D341Med (cell line): ENCODE results near the gene QPCT.
"Not testable (repeated sequence)": the region's sequence is repeated elsewhere in the genome, so short reads cannot be mapped to it uniquely, and the experiment has no call there.

ENCODE experiments used
- DNase-seq: peaks from one replicate; pipeline ENCODE4 v3.0.0; 2012; ENCODE audit warnings: low spot score

Gene QPCT

GRCh38 chr2:37391711-37392110 lies 47.3 kb downstream of the QPCT start:
- DNase-seq, result no peak

DNA sequence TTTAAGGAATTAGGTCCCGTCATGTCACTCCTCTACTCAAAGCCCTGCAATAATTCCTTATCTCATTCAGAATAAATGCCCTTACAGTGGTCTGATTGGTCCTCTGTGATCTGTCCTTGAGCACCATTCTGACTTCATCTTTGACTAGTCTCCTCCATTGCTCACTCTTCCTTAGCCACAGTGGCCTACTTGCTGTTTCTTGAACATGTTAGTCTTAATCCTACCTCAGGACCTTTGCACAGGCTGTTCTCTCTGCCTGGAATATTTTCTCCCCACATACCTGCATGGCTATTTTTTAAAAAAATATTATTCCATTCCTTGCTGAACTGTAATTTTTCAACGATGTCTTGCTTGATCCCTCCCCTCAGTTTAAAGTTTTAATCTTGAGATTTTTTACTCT lies 48.0 kb downstream of the QPCT start:
- DNase-seq, result no peak

DNA sequence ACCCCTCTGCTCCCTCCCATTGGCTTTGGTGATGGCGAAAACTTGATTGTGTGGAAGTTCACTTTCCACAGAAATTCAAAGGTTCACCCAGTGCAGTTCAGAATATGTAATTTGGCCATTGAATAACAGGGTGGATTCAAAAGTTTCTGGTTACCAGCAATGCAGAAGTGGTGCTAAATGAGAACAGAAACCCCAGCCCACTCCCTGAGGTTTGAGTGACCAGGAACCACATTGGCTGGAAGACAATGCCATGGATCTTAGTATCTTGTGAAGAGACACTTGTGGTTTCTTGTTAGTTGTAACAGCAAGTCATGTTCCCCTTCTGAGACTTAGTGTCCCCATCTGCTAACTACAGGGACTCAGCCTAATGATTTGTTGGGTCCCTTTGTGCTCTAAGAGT lies 49.8 kb downstream of the QPCT start:
- no peak for DNase-seq

GRCh38 chr2:37394796-37395555 lies 50.5 kb downstream of the QPCT start:
- no peak for DNase-seq

DNA sequence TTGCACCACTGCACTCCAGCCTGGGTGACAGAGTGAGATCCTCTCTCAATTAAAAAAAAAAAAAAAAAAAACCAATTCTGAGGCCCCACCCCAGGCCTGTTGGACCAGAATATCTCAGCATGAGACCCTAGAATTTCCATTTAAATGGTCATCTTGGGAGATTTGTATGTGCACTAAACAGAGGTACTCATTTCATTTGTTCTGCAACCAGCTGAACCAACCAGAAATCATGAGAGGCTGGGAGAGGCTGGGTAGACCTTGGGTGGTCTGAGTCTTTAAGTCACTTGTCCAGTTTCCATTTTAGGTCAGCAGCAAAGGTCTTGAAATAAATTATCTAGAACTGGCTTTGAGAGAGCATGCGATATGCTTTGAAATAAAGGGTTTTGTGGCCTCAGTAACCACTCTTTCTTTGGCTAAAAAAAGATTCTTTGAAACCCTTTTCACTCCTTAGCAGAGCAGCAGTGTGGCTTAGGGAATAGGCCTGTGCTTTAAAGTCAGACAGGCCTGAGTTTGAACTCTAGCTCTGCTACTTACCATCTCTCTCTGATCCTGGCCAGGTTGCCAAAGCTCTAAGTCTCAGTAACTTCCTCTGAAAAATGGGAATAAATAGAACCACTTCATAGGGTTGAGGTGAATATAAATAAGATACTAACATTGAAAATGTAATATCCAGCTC lies 52.6 kb downstream of the QPCT start:
- DNase-seq, result no peak

GRCh38 chr2:37398990-37399389 lies 54.6 kb downstream of the QPCT start:
- no peak for DNase-seq

- DNase-seq, result no peak
Measured at GRCh38 chr2:37400041-37400440, 55.6 kb downstream of the QPCT start.

DNA sequence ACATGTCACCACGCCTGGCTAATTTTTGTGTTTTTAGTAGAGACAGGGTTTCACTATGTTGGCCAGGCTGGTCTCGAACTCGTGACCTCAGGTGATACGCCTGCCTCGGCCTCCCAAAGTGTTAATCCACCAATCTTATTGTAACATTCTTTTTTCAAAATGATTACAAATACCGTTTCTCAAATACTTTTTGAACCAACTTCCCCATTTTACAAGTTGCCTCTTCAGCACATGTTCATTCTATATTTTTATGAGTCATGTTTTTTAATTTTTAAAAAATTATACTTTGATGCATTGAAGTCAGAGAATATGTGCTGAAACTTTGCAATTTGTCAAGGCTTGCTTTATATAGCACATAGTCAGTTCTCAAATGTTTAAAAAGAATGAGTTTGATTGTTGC lies 58.2 kb downstream of the QPCT start:
- no peak for DNase-seq

- no peak for DNase-seq
Measured at GRCh38 chr2:37405781-37406180, 61.4 kb downstream of the QPCT start.

DNA sequence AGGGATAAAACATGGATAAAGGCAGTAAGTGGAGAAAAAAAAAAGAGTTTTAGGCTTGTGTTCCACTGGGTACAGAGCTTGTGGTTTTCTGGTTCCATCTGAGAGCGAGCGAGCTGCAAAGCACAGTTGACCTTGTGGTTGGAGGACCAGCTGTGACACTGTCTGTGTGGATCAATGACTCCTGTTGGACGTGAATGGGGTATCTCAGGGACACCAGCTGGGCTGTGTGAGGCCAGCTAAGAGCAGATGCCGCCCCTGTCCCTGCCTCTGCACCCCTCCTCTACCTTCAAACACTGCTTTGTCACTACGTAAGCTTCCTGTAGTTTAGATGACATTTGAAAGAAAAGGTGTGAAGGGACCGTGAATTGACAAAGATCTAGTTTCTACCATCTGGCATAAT lies 67.8 kb downstream of the QPCT start:
- DNase-seq, result no peak

DNA sequence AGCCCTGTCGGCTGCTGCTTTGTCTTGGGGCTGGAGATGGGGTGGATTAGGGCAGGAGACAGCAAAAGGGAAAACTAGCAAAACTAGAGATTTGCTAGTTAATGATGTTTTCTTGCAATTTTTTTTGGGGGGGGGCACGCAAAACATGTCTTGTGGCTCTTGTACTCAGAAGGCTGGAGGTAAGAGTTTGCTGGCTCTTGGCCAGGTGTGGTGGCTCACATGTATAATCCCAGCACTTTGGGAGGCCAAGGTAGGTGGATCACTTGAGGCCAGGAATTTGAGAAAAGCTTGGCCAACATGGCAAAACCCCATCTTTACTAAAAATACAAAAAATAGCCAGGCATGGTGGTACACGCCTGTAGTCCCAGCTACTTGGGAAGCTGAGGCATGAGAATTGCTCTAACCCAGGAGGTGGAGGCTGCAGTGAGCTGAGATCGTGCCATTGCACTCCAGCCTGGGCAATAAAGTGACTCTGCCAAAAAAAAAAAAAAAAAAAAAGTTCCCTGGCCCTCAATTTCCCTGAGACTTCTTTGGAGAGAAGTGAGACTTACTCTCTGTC lies 69.6 kb downstream of the QPCT start:
- DNase-seq, result not testable (repeated sequence)

DNA sequence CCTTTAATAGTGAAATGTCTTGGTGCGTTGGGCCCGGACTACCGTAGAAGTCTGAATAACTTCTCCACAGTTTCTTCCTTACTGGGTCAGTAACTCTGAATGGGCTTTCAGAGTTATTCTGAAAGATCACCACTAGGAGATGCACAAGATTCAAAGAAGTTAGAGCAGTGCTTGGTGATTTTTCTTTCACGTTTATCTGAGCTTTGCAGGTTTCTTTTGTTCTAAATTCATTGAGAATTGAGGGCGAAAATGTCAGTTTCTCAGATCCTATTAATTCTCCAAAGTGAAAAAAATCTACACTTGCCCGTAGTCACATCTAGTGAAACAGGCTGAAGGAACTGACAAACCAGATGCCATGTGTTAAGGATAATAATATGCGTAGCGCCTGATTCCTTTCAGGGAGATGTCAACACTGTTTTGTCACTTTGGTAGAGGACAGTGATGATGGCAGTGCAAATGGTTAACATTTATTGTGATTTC lies 70.1 kb downstream of the QPCT start:
- DNase-seq, result peak; percentile 48

DNA sequence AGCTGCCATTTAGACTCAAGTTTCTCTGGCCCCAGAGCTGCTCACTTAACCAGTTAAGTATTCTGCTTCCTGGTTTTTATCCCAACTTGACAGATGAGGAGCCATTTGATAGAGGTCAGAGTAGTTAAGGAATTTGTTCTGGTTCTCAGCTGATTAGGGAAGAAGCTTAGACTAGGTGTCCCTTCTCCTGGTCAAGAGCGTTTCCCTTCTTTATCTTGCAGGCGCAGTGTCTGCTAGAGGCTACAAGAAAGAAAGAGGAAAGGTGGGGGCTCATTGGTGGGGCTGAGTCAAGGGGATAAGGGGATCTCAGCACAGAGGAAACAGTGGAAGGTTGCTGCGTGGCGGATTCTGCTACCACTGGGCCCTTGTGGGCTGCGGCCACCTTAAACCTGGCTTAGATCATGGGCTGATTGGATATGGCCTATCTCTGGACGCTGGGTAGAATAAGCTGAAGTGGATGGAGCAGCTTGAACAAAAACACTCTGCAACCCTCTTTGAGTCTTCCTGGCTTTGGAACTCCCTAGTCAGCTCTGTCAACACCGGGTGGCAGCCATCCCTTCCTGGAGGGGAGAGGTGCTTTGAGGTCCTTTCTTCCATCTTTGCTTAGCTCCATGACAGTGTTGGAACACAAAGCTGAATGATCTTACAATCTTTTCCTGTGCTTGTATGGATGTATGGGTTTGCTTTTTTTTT lies 70.8 kb downstream of the QPCT start:
- DNase-seq, result peak; percentile 29

DNA sequence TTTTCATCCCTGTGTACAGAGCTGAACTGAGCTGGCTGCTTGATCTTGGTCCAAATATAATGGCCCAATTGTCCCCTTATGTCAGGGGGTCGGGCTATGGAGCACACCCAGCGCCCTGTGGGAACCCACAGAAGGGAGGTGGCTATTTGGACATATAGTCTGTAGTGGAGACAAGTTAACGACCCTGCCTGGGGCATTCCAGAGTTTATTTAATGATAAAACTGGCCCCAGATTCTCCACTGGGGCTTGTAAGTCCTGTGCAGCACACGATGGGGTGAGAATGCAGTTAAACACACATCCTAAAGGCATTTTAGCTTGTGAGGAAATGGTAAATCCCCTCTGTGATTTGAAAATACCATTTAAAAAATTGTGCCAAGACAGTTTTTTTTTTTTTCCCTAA lies 72.9 kb downstream of the QPCT start:
- DNase-seq, result no peak

DNA sequence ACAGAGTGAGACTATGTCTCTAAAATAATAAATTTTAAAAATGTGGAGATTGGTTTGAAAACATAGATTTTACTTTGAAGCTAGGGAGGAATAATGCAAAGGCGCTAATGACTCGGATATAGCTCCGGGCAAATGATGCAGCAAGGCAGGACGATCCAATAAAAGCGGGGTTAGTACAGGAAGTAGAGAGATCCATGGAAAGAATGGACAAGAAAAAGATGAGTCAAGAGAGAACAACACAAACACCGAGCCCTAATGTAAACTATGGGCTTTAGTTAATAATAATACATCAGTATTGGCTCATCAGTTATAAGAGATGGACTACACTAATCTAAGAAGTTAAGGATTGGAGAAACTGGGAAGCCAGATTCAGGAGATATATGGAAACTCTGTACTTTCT lies 74.5 kb downstream of the QPCT start:
- DNase-seq, result no peak

DNA sequence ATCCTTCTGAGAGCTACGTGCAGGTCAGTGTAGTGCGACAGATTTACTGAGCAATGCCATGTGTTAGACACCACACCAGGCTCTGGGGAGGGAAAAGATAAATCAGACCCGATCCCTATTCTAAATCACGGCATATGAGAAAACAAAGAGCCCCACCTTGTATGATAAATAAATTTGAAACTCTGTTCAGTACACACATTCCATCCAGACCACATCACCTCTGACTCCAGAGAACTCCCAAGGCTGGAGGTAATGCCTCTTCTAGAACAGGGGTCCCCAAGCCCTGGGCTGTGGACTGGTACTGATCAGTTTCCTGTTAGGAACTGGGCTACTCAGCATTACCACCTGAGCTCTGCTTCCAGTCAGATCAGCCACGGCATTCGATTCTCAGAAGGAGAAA lies 77.3 kb downstream of the QPCT start:
- no peak for DNase-seq

- DNase-seq, result no peak
Measured at GRCh38 chr2:37422816-37423215, 78.4 kb downstream of the QPCT start.
